Stimulated activated CD4-positive, alpha-beta T cell treated with anti-CD3 and anti-CD28 coated beads, Interleukin-4, amount 100 ng/mL, for 1 hour (primary cell): ENCODE results near the gene CTRL.
"Not testable (repeated sequence)": the region's sequence is repeated elsewhere in the genome, so short reads cannot be mapped to it uniquely, and the experiment has no call there.

ENCODE experiments used
- DNase-seq: peaks from one replicate; pipeline ENCODE4 v3.0.0-alpha.2; 2020

The CTRL gene

GRCh38 chr16:67940446-67941089 lies 8.9 kb upstream of the CTRL start:
- no peak for DNase-seq

- DNase-seq: peak; percentile 65
Observed at GRCh38 chr16:67939507-67940445, 8.1 kb upstream of the CTRL start.

GRCh38 chr16:67937713-67938112 lies 6.1 kb upstream of the CTRL start:
- not testable (repeated sequence) for DNase-seq

- peak; percentile 70 for DNase-seq
Observed at GRCh38 chr16:67936880-67937605, 5.4 kb upstream of the CTRL start.

GRCh38 chr16:67936124-67936879 lies 4.6 kb upstream of the CTRL start, which contains the start of gene PSMB10:
Gene PSMB10, minus strand, starts transcription at chr16:67936850. Its CDS starts 101 bp downstream, at chr16:67936749.
- DNase-seq: no peak

- peak; percentile 94 for DNase-seq
Observed at GRCh38 chr16:67935402-67936123, 3.9 kb upstream of the CTRL start.

- DNase-seq: no peak
Observed at GRCh38 chr16:67935101-67935401, 3.4 kb upstream of the CTRL start.

GRCh38 chr16:67934306-67935100 lies 2.8 kb upstream of the CTRL start:
- DNase-seq: no peak

GRCh38 chr16:67933805-67934204 lies 2.1 kb upstream of the CTRL start:
- DNase-seq: no peak

- DNase-seq: no peak
Observed at GRCh38 chr16:67932462-67932840, 789 bp upstream of the CTRL start.

- no peak for DNase-seq
Observed at GRCh38 chr16:67930678-67931211, 917 bp downstream of the CTRL start.

GRCh38 chr16:67930191-67930590 lies 1.5 kb downstream of the CTRL start:
- no peak for DNase-seq

- peak; percentile 79 for DNase-seq
Observed at GRCh38 chr16:67928561-67929364, 2.9 kb downstream of the CTRL start.

- no peak for DNase-seq
Observed at GRCh38 chr16:67928147-67928546, 3.5 kb downstream of the CTRL start.

- DNase-seq: no peak
Observed at GRCh38 chr16:67927131-67927941, 4.3 kb downstream of the CTRL start.

- DNase-seq: no peak
Observed at GRCh38 chr16:67926181-67926750, 5.4 kb downstream of the CTRL start.

- no peak for DNase-seq
Observed at GRCh38 chr16:67924140-67924906, 7.3 kb downstream of the CTRL start.
